A549 (cell line): ENCODE results near the gene DPP10. TPM values are rescaled to one million over a fixed set of nuclear protein-coding genes. Genes with fewer than 3 reads are reported as not detected.

Source experiments
- ATAC-seq, 2 experiments: fragments of 200-7000 bp in 1 of 2; fragments of >200 bp in 1 of 2; cut with Nextera tagmentation in 1 of 2; cut with Tn5 transposase in 1 of 2; 3 replicates each; pipeline versions ENCODE4 v1.8.0 to v1.9.1; 2018 to 2020; ENCODE audit warnings: mild to moderate bottlenecking in 1 of 2, moderate library complexity in 1 of 2
- CTCF ChIA-PET: fragments of 300-600 bp; sonication (Branson Sonifier 250); formaldehyde crosslinking; extraction: SDS; loops from one replicate; lab custom pipeline; 2021; ENCODE audit warnings: antibody characterized with exemption, inconsistent platforms; lab: Yijun Ruan, JAX
- POLR2A ChIA-PET: fragments of 350-600 bp; formaldehyde crosslinking; extraction: SDS; loops from one replicate; lab custom pipeline; 2021; ENCODE audit warnings: antibody characterized with exemption, inconsistent platforms; lab: Yijun Ruan, JAX
- DNase-seq, 2 experiments: peaks; one replicate each; pipeline versions ENCODE4 v3.0.0 to v3.0.0-alpha.2; 2011 to 2016; ENCODE audit warnings: low read depth in 1 of 2, low spot score in 1 of 2
- FAIRE-seq: peaks from 2 replicates; lab custom pipeline; 2011; peaks lifted over from hg19 to GRCh38; lab: Jason Lieb, UNC
- H3K27ac ChIP-seq, 2 experiments: fragments of >200 bp; sonication (Bioruptor Twin); formaldehyde crosslinking; 3 replicates each; pipeline ENCODE4 v1.5.1; 2016 to 2017
- H3K4me1 ChIP-seq: fragments of >200 bp; sonication (Bioruptor Twin); formaldehyde crosslinking; 3 replicates; pipeline ENCODE4 v1.6.1; 2016
- H3K4me2 ChIP-seq: fragments of >200 bp; sonication (Bioruptor Twin); formaldehyde crosslinking; 3 replicates; pipeline ENCODE4 v1.6.1; 2016
- H3K4me3 ChIP-seq: fragments of >200 bp; sonication (Bioruptor Twin); formaldehyde crosslinking; 3 replicates; pipeline ENCODE4 v1.5.1; 2016
- H3K9me3 ChIP-seq: fragments of >200 bp; sonication (Bioruptor Twin); formaldehyde crosslinking; 3 replicates; pipeline ENCODE4 v1.6.1; 2016
- CBX2 ChIP-seq: fragments of 200-600 bp; sonication (generic); IDR thresholded peaks from 2 replicates; pipeline ENCODE4 v1.6.1; 2016; ENCODE audit warnings: low read depth, mild to moderate bottlenecking, borderline replicate concordance
- CBX8 ChIP-seq: fragments of 200-600 bp; sonication (generic); IDR thresholded peaks from 2 replicates; pipeline ENCODE4 v1.6.1; 2016
- CHD2 ChIP-seq: fragments of 150-350 bp; IDR thresholded peaks from 2 replicates; pipeline ENCODE4 v1.6.1; 2014; ENCODE audit warnings: low read length; ENCODE audit not compliant: partially characterized antibody
- EHF ChIP-seq: fragments of 250-450 bp; sonication (Bioruptor Pico); IDR thresholded peaks from 2 replicates; pipeline ENCODE4 v1.5.0; 2020; ENCODE audit warnings: mild to moderate bottlenecking
- EHMT2 ChIP-seq: fragments of 200-600 bp; sonication (generic); IDR thresholded peaks from 2 replicates; pipeline ENCODE4 v1.6.1; 2016; ENCODE audit warnings: antibody characterized with exemption, low read depth, mild to moderate bottlenecking, moderate library complexity
- EP300 ChIP-seq, 2 experiments: fragments of >200 bp; sonication (Bioruptor Twin); formaldehyde crosslinking; IDR thresholded peaks; 2 replicates in 1 of 2; 3 replicates in 1 of 2; pipeline ENCODE4 v1.6.1; 2016 to 2017
- FOSB ChIP-seq: fragments of 250-450 bp; sonication (Bioruptor Pico); IDR thresholded peaks from 2 replicates; pipeline ENCODE4 v1.5.0; 2020; ENCODE audit warnings: mild to moderate bottlenecking, moderate library complexity
- HDAC2 ChIP-seq: fragments of 200-600 bp; sonication (generic); IDR thresholded peaks from 2 replicates; pipeline ENCODE4 v1.6.1; 2016
- JUNB ChIP-seq: fragments of >200 bp; sonication (Bioruptor Twin); formaldehyde crosslinking; IDR thresholded peaks from 2 replicates; pipeline ENCODE4 v1.6.1; 2016
- KDM1A ChIP-seq: fragments of 200-600 bp; sonication (generic); IDR thresholded peaks from 2 replicates; pipeline ENCODE4 v1.6.1; 2016; ENCODE audit warnings: low read depth, mild to moderate bottlenecking
- MAZ ChIP-seq: fragments of 150-350 bp; IDR thresholded peaks from 2 replicates; pipeline ENCODE4 v1.6.1; 2014; ENCODE audit warnings: antibody characterized with exemption, low read depth, low read length, borderline replicate concordance
- NPAS2 ChIP-seq: fragments of 250-450 bp; sonication (Bioruptor Pico); IDR thresholded peaks from 2 replicates; pipeline ENCODE4 v1.8.0; 2022; ENCODE audit warnings: mild to moderate bottlenecking, moderate library complexity, borderline replicate concordance
- NR3C1 ChIP-seq: fragments of >200 bp; sonication (Bioruptor Twin); formaldehyde crosslinking; IDR thresholded peaks from 3 replicates; pipeline ENCODE4 v1.6.1; 2017
- PHF8 ChIP-seq: fragments of 200-600 bp; sonication (generic); IDR thresholded peaks from 2 replicates; pipeline ENCODE4 v1.6.1; 2016; ENCODE audit warnings: low read depth, mild to moderate bottlenecking, antibody characterized with exemption, moderate library complexity, borderline replicate concordance
- RARB ChIP-seq: fragments of 250-450 bp; sonication (Bioruptor Pico); IDR thresholded peaks from 2 replicates; pipeline ENCODE4 v1.8.0; 2021; ENCODE audit warnings: mild to moderate bottlenecking, moderate library complexity
- RNF2 ChIP-seq: fragments of 200-600 bp; sonication (generic); IDR thresholded peaks from 2 replicates; pipeline ENCODE4 v1.6.1; 2016; ENCODE audit warnings: low read depth, mild to moderate bottlenecking, antibody characterized with exemption, moderate library complexity, borderline replicate concordance
- TFCP2L1 ChIP-seq: fragments of 250-450 bp; sonication (Bioruptor Pico); IDR thresholded peaks from 2 replicates; pipeline ENCODE4 v1.5.0; 2021; ENCODE audit warnings: mild to moderate bottlenecking
- ZFP36 ChIP-seq: fragments of 450-650 bp; IDR thresholded peaks from 2 replicates; pipeline ENCODE4 v1.6.1; 2014; ENCODE audit warnings: borderline replicate concordance; ENCODE audit not compliant: partially characterized antibody
- ZSCAN20 ChIP-seq: fragments of 250-450 bp; sonication (Bioruptor Pico); IDR thresholded peaks from 2 replicates; pipeline ENCODE4 v1.8.0; 2022; ENCODE audit warnings: mild to moderate bottlenecking, moderate library complexity
- WGBS: methylation state at CpG from one replicate; pipeline ENCODE4 v1.1.6; 2017; ENCODE audit errors: missing lambda C conversion rate; 5-methylcytosine and 5-hydroxymethylcytosine counted together
- polyA plus RNA-seq, 4 experiments: library from polyadenylated mRNA; depleted of rRNA in 3 of 4; stranded (reverse); fragments of >200 nt; fragmentation: RNase III in 1 of 4; extraction: RNeasy Plus Mini Kit Qiagen cat#74134 plus additional on column Dnase treatment in 1 of 4; gene quantifications; 2 replicates in 3 of 4; 3 replicates in 1 of 4; pipeline ENCODE4 v1.2.3, GENCODE V29; 2011 to 2017
- TF ChIP-seq, protein P1 (sequence below): fragments of >200 bp; sonication (Bioruptor Twin); formaldehyde crosslinking; IDR thresholded peaks from 2 replicates; pipeline ENCODE4 v1.6.1; 2016
- TF ChIP-seq, protein P2 (sequence below): fragments of 250-450 bp; sonication (Bioruptor Pico); IDR thresholded peaks from 2 replicates; pipeline ENCODE4 v1.5.0; 2020; ENCODE audit warnings: low read depth, mild to moderate bottlenecking, moderate library complexity
- TF ChIP-seq, protein P3 (sequence below): fragments of 450-650 bp; IDR thresholded peaks from 2 replicates; pipeline ENCODE4 v1.6.1; 2014; ENCODE audit warnings: antibody characterized with exemption
- TF ChIP-seq, protein P4 (sequence below): fragments of 150-350 bp; IDR thresholded peaks from 2 replicates; pipeline ENCODE4 v1.6.1; 2014; ENCODE audit warnings: low read depth, mild to moderate bottlenecking, low read length
- TF ChIP-seq, protein P5 (sequence below): IDR thresholded peaks from 2 replicates; pipeline ENCODE4 v1.6.1; 2012; ENCODE audit warnings: low read depth, borderline replicate concordance
- TF ChIP-seq, protein P6 (sequence below): IDR thresholded peaks from 2 replicates; pipeline ENCODE4 v1.6.1; 2012
- TF ChIP-seq, protein P7 (sequence below): fragments of 250-450 bp; sonication (Bioruptor Pico); IDR thresholded peaks from 2 replicates; pipeline ENCODE4 v1.5.0; 2021; ENCODE audit warnings: mild to moderate bottlenecking, moderate library complexity, borderline replicate concordance

The DPP10 gene
- polyA plus RNA-seq, 2 of the 4 experiments (the other 2 are of a cell fraction), result not detected

DNA sequence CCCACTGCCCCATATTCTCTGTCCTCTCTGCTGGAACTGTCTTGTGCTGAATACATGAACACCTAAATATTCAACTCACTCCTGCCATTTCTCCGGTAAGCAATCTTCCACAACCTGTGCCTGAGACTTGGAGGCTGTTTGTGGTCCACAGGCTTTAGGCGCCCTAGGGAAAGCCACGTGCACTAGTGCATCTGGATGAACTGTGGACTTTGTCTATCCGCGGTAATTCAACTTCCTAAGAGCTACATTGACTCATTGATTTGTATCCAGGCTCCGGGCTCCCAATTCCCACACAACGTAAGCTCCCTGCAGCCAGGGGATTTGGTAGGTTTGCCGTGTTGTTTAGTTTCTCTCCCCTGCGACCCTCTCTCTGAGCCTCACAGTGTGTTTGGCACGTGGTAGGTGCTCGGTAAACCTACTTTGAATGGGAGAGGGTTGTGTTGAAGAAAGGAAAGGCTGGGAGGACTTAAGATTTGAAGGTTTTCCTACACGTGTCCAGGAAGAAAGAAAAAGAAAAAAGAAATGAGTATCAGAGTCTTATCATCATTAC lies 718.2 kb downstream of the DPP10 start:
- ChIA-PET CTCF (no interaction called here), POLR2A (no interaction called here)
- TF ChIP-seq, protein P1, sequence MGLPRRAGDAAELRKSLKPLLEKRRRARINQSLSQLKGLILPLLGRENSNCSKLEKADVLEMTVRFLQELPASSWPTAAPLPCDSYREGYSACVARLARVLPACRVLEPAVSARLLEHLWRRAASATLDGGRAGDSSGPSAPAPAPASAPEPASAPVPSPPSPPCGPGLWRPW, result no peak
- TF ChIP-seq, protein P2, sequence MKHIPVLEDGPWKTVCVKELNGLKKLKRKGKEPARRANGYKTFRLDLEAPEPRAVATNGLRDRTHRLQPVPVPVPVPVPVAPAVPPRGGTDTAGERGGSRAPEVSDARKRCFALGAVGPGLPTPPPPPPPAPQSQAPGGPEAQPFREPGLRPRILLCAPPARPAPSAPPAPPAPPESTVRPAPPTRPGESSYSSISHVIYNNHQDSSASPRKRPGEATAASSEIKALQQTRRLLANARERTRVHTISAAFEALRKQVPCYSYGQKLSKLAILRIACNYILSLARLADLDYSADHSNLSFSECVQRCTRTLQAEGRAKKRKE (CRISPR knock-in tag), result no peak
- TF ChIP-seq TFCP2L1, result no peak
- TF ChIP-seq PHF8, result no peak
- TF ChIP-seq, protein P3, sequence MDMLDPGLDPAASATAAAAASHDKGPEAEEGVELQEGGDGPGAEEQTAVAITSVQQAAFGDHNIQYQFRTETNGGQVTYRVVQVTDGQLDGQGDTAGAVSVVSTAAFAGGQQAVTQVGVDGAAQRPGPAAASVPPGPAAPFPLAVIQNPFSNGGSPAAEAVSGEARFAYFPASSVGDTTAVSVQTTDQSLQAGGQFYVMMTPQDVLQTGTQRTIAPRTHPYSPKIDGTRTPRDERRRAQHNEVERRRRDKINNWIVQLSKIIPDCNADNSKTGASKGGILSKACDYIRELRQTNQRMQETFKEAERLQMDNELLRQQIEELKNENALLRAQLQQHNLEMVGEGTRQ, result no peak
- TF ChIP-seq RARB (CRISPR knock-in tag), result no peak
- TF ChIP-seq EHMT2, result no peak
- no peak for TF ChIP-seq EP300 (IDR thresholded peaks at IDR 0.05)
- TF ChIP-seq, protein P4, sequence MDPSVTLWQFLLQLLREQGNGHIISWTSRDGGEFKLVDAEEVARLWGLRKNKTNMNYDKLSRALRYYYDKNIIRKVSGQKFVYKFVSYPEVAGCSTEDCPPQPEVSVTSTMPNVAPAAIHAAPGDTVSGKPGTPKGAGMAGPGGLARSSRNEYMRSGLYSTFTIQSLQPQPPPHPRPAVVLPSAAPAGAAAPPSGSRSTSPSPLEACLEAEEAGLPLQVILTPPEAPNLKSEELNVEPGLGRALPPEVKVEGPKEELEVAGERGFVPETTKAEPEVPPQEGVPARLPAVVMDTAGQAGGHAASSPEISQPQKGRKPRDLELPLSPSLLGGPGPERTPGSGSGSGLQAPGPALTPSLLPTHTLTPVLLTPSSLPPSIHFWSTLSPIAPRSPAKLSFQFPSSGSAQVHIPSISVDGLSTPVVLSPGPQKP, result no peak
- TF ChIP-seq ZFP36, result no peak
- no peaks in the 10 kb centered on the region for H3K9me3 ChIP-seq
- H3K4me3 ChIP-seq, result no peak overlapping the region
- no peak overlapping the region for H3K27ac ChIP-seq
- ATAC-seq (no peak), FAIRE-seq (no peak), DNase-seq (no peak)
- no peak overlapping the region for H3K4me2 ChIP-seq
- WGBS, result 53% methylated on average over 12 of the region's 12 CpGs
- H3K4me1 ChIP-seq, result no peaks in the 10 kb centered on the region

DNA sequence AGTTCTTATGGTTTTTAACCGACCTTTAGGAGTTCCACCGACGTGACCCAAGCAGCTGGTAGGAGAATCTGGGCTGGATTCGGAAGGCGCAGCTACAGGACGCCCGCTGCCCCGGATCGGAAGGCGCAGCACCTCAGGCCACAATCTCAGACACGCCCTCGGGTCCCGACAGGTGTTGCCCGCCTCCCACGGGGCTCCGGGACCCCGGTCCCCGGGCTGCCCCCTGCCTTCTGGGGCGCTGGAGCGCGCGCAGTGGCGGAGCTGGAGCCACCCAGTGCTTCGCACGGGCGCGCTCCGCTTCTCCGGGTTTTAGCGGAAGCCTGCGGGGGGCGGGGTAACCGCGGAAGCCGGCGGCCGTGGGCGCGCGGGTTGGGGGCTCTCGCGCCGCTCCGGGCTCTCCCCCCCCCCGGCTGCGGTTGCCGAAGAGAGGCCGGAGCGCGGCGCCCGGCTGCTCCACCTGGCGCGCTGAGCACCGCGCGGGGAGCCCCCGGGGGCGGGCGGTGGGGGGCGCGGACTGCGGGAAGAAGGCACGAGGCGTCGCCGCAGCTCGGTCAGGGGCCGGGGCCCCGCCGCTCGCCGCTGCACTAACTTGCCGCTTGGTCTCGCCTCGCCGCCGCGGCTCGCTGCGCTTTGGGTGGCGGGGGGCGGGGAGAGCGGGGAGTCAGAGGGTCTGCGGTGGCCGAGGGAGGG lies 718.8 kb downstream of the DPP10 start:
- Histone ChIP-seq H3K4me2 (peak overlapping the region; percentile 23; the same call in 1 of the 3 replicates), H3K4me3 (no peak overlapping the region; the same call in 2 of the 3 replicates), H3K4me1 (no peaks in the 10 kb centered on the region), H3K27ac (no peak overlapping the region), H3K9me3 (no peaks in the 10 kb centered on the region)
- WGBS, result 48% methylated on average over 13 of the region's 86 CpGs
- DNase-seq, result no peak
- no peak for ATAC-seq
- no peak for TF ChIP-seq EP300 (IDR thresholded peaks at IDR 0.05)
- no peak for TF ChIP-seq MAZ
- TF ChIP-seq CHD2, result no peak
- TF ChIP-seq CBX8, result no peak
- TF ChIP-seq, protein P5, sequence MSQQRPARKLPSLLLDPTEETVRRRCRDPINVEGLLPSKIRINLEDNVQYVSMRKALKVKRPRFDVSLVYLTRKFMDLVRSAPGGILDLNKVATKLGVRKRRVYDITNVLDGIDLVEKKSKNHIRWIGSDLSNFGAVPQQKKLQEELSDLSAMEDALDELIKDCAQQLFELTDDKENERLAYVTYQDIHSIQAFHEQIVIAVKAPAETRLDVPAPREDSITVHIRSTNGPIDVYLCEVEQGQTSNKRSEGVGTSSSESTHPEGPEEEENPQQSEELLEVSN, result no peak
- TF ChIP-seq EHF (CRISPR knock-in tag), result no peak
- TF ChIP-seq, protein P6, sequence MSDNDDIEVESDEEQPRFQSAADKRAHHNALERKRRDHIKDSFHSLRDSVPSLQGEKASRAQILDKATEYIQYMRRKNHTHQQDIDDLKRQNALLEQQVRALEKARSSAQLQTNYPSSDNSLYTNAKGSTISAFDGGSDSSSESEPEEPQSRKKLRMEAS, result no peak
- no peak for TF ChIP-seq JUNB
- no peak for TF ChIP-seq CBX2
- no peak for TF ChIP-seq KDM1A
- no peak for TF ChIP-seq NPAS2 (CRISPR knock-in tag)
- TF ChIP-seq TFCP2L1, result no peak
- TF ChIP-seq, protein P7, sequence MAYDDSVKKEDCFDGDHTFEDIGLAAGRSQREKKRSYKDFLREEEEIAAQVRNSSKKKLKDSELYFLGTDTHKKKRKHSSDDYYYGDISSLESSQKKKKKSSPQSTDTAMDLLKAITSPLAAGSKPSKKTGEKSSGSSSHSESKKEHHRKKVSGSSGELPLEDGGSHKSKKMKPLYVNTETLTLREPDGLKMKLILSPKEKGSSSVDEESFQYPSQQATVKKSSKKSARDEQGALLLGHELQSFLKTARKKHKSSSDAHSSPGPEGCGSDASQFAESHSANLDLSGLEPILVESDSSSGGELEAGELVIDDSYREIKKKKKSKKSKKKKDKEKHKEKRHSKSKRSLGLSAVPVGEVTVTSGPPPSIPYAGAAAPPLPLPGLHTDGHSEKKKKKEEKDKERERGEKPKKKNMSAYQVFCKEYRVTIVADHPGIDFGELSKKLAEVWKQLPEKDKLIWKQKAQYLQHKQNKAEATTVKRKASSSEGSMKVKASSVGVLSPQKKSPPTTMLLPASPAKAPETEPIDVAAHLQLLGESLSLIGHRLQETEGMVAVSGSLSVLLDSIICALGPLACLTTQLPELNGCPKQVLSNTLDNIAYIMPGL (CRISPR knock-in tag), result no peak
- no peak for TF ChIP-seq HDAC2
- no peak for TF ChIP-seq NR3C1
- TF ChIP-seq FOSB (CRISPR knock-in tag), result no peak
- no peak for TF ChIP-seq EHMT2
- TF ChIP-seq, protein P3, result no peak
- TF ChIP-seq RNF2, result no peak
- TF ChIP-seq ZSCAN20, result no peak
- ChIA-PET CTCF (no interaction called here), POLR2A (no interaction called here)
- FAIRE-seq, result no peak
